HFF-Myc (cell line): ENCODE data around the gene FIG4.
"Not testable (repeated sequence)": the region's sequence is repeated elsewhere in the genome, so short reads cannot be mapped to it uniquely, and the experiment has no call there.

Experiments
- DNase-seq: peaks from one replicate; pipeline ENCODE4 v3.0.0-alpha.2; 2011; ENCODE audit warnings: low read depth; ENCODE audit errors: extremely low read depth
- H3K4me3 ChIP-seq: replicated peaks from 2 replicates; pipeline ENCODE4 v1.5.1; 2011; ENCODE audit warnings: low read depth, mild to moderate bottlenecking, control low read depth, low read length
- TF ChIP-seq, protein P1 (sequence below): IDR thresholded peaks from 2 replicates; pipeline ENCODE4 v1.5.1; 2012; ENCODE audit warnings: mild to moderate bottlenecking, low read depth, low read length, control low read depth; ENCODE audit errors: missing control alignments

Gene FIG4

DNA sequence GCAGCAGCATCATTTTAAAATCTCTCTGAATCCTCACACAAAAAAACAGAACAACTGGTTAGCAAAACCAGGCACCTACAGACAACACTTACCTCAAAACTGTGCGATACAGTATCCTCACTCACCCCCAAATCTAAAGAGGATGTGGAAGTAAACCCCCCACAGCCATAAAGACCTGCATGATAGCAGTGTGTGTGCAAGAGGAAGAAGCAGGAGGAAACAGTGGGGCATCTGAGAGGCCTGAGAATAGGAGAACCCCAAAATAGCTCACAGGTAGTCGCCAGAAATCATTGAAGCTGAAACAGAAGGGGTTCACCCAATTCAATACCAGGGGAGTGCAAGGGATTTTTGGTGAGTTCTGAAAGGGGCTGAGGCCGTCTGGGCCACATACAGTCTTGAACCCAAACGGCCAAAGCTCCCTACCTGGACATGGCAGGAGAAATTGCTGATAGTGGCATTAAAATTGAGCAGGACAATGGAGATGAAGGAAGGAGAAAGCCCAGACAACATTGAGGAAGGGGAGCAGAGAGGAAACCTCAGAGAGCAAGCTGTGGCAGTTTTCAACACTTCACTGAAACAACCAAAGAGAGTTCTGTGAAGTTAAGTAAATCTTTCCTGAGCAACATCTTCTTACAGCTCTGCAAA lies 129.7 kb downstream of the FIG4 start:
- H3K4me3 ChIP-seq, result no peak overlapping the region
- TF ChIP-seq, protein P1, sequence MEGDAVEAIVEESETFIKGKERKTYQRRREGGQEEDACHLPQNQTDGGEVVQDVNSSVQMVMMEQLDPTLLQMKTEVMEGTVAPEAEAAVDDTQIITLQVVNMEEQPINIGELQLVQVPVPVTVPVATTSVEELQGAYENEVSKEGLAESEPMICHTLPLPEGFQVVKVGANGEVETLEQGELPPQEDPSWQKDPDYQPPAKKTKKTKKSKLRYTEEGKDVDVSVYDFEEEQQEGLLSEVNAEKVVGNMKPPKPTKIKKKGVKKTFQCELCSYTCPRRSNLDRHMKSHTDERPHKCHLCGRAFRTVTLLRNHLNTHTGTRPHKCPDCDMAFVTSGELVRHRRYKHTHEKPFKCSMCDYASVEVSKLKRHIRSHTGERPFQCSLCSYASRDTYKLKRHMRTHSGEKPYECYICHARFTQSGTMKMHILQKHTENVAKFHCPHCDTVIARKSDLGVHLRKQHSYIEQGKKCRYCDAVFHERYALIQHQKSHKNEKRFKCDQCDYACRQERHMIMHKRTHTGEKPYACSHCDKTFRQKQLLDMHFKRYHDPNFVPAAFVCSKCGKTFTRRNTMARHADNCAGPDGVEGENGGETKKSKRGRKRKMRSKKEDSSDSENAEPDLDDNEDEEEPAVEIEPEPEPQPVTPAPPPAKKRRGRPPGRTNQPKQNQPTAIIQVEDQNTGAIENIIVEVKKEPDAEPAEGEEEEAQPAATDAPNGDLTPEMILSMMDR, result no peak
- DNase-seq, result no peak

DNA sequence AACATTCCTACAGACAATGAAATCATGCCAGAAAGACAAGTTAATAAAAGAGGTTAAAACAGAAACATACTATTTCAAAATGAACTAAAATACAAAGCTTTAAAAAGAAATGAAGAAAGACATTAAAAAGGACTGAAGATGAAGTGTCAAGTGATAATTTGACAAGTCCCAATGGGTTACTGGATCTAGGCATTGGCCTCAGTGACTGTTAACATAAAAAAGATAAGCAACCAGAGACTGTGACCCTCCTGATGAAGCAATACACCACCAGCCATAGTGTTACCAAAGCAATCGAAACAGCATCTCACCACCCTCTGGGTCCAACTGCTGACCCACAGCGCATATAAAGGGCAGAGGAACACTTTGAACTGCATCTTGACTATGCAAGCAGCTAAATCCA lies 130.3 kb downstream of the FIG4 start:
- TF ChIP-seq, protein P1, result no peak
- no peak overlapping the region for H3K4me3 ChIP-seq
- no peak for DNase-seq

DNA sequence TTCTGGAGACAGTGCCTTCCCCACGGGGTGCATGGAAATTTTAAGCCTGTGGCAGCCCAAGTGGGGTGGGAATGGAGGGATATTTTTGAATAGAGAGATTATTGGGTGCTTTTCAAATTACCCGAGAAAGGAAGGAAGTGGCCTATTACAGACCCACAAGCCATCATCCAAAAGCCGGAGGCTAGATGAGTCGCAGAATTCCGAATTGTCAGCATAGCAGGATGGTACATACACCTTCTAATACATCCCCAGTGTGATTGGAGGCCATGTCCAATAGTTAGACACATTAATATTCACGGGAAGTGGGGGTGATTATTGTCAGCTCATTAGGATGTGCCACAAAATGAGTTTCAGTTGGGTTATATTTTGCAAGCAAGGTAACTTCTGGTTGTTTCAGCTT lies 133.0 kb downstream of the FIG4 start:
- TF ChIP-seq, protein P1, result no peak
- H3K4me3 ChIP-seq, result no peak overlapping the region
- DNase-seq, result no peak

DNA sequence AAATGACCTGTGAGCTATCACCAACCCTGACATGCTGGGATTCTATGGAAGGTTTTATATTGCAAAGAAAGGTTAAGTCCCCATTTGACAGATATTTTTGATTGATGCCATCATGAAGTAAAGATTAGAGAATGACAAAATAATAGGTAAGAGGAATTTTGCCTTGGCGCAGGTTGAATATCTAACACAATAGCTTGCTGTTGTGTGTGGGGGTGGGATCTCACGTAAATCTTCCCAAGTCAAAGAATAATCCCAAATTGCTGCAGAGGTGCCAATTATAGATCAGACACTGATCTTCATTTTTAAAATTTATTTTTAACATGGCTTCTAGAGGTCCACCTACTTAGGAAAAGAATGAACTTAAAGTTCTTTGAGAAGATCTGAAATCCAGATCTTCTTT lies 135.5 kb downstream of the FIG4 start:
- H3K4me3 ChIP-seq, result no peak overlapping the region
- DNase-seq, result no peak
- TF ChIP-seq, protein P1, result no peak

DNA sequence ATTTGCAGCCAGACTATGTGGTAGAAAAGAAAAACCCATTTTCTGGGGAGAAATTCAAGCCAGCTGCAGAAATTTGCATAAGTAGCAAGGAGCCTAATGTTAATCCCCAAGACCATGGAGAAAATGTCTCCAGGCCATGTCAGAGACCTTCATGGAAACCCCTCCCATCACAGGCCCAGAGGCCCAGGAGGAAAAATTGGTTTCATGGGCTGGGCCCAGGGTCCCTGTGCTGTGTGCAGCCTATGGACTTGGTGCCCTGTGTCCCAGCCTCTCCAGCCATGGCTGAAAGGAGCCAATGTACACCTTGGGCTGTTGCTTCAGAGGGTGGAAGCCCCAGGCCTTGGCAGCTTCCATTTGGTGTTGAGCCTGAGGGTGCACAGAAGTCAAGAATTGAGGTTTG lies 140.3 kb downstream of the FIG4 start:
- not testable (repeated sequence) for DNase-seq, H3K4me3 ChIP-seq

DNA sequence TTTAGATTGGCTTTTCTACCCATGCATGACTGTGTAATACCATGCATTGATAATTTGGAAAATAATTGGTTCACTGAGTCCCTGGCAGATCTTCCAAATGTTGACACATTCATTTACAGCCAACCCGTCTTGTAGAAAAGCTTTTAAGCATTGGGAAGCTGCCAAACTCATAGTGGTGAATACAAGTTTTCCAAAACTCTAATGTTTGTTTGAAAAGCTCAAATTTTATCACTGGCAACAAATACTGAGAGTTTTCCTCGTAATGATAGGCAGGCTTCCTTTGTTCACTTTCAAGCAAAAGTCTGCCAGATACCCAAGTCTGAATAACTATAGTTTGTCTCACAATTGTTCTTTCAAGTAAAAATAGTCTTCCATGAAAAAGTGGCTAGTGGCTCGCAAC lies 143.0 kb downstream of the FIG4 start:
- peak; percentile 16 for DNase-seq
- TF ChIP-seq, protein P1, result no peak
- no peak overlapping the region for H3K4me3 ChIP-seq

DNA sequence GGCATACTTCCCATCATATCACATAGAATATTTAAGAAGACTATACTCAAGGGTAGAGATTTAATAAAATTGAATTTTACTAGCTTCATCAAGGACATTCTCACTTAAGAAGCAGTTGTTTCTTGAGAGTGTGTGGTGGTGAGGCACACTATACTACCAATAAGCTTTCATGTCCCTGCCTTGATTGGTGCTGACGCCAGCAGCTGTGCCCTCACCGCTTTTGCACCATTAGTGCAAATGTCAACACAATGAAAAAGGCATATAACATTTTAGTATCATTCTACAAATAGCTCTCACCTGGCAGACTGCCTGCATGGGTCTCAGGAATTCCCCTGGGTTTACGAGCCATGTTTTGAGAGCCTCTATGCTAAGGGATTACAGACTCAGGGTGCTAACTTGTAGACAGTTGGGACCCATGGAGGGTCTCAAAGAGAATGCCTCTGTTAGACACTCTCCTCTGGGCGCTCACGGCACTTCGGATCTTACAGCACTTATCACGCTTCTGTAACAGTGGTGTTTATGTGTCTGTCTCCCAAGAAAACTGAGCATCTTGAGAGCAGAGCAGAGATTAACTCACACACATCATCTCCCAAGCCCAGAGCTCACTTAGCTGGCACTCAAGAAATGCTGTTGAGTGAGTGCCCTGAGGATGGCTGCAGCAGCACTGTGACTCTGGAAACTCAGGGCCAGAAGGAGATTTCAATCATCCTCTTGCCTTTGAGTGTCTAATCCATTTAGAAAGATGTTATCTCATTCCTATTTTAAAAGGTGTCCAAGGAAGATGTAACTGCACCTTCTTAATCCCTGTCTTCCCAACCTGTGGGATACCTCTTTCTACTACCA lies 143.7 kb downstream of the FIG4 start:
- peak; percentile 15 for DNase-seq
- H3K4me3 ChIP-seq, result no peak overlapping the region

More for the DNA sequence above, 143.7 kb downstream of the FIG4 start:
- TF ChIP-seq, protein P1, result no peak
